Activated CD4-positive, alpha-beta T cell treated with anti-CD3 and anti-CD28 coated beads, Interleukin-2, Interleukin-6, amounts not matched to agents 100 ng/mL and 50 ng/mL, durations not matched to agents 16 hours and 8 hours (primary cell): ENCODE results near the gene GPATCH2L.

ENCODE experiments used
- DNase-seq: peaks from one replicate; pipeline ENCODE4 v3.0.0-alpha.2; 2020

GPATCH2L gene

DNA sequence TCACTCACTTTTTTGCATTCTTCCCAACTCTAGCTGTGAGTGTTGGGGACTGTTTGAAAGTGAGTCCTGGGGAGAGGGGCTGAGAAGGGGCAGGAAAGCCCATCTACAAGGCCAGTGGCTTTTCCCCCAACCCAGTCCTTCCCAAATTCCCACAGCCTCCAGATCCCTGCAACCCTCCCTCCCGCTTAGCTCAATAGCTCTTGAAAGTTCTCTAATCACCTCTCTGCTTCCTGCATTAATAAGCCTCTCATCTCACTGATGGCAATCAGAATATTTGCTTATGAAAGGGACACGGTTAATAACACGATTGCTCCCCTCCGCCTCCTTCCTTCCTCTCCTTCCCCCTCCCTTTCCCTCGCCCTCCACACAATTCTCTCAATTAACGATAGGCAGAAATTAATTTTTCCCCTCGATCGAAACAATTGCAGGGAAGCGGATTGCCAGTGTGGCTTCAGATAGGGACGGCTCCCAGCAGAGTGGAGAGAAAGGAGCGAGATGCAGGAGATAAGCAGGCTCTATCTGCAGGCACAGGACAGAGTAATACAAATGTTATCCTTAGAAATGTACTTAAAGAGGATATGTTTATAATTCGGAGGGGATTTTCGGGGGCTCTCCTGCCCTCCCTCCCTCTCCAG is 15.1 kb upstream of the GPATCH2L start:
- DNase-seq: no peak

DNA sequence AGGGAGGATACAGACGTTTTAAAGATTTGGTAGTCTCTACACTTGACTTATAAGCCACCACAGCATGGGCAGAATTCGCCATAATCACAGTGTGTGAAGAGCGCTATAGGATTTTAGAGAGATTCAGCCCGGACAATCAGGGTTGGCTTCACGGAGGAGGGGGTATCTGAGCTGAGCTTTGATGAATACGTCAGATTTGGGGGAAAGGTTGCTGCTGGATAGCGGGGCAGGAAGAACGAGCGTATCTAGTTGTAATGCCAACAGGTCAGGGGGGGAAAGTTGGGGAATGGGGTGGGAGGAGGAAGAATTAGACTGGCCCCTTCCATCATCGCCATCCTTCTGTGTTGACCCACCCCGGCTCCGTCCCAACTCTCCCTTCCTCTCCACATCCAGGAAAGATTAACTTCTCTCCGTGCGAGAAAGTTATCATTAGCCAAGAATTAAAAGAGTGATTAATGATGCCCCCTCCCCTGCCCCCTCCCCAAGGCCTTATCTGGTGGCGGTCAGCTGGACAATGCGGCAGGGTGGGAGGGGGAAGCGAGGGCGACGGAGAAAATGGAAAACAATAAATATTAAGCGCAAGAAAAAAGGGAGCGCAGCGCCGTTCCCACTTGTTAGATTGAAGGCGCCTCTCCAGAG is 13.5 kb upstream of the GPATCH2L start:
- no peak for DNase-seq

DNA sequence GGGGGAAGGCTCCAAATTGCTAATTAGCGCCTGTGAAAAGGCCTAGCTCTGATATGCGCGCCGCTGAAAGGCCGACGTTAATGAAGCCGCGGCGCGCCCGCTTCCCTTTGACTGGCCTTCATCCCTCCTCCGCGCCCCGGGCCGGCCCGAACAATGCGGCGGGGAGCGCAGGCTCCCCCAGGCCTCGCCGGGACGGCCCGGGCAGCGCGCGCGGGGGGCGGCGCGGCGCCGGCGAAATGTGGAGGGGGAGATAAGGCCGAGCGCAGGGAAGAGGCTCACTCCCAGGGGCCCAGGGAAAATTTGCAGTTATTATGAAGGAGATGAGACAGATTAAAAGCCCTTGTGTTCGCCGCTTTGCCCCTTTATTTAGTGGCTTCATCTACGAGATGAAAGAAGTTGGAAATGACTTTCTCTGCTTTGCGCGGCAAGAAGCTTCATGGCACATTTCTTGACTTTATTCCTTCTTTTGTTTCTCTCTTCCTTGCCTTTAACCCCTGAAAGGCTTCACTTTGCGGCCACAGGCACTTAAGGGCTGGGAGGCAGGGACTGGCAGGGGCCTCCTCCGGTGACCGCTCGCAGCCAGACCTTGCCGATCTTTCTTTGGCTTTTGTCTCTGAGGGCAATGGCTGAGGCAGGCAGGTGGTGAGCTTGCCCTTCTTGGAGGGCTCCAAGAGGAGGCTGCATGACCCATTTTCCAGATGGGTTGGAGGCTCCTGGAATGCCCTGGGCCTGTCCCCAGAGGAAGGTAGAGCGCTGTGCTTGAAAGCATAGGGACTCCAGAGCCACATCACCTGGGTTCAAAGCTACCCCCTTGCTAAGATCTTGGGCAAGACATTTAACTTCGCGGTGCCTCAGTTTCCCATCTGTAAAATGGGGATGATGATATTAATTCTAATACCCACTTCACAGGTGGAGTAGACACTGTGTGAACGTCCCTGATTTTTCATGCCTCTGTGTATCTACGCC is 12.7 kb upstream of the GPATCH2L start:
- DNase-seq: no peak

DNA sequence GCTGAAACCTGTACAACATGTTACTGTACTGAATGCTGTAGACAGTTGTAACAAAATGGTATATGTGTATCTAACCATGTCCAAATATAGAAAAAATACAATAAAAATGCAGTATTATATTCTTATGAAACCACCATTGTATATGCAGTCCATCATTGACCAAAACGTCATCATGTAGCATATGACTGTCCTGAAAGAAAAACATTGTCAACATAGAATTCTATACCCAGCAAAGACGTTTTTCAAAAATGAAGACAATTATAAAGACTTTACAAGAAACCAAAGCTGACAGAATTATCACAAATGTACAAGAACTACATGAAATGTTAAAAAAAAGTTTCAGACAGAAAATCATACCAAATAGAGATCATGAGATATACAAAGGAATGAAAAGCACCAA is 8.1 kb upstream of the GPATCH2L start:
- DNase-seq: no peak

DNA sequence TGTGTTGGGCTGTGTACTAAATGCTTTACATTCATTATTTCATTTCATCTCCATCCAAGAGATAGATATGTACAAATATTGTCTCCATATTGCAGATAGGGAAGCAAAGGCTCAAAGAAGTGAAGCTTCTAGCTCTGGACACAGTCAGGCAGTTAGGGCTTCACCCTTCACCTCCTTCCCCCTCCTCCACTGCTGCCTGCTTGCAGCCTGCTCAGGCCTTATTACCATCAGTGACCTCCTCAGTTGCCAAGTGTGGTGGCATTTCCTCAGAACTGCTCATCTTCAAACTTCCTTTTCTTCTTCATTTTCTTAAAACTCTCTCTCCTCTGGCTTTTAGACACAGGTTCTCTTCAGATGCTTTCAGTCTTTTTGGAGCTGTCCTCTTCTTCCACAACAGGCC is 4.7 kb upstream of the GPATCH2L start:
- DNase-seq: no peak

DNA sequence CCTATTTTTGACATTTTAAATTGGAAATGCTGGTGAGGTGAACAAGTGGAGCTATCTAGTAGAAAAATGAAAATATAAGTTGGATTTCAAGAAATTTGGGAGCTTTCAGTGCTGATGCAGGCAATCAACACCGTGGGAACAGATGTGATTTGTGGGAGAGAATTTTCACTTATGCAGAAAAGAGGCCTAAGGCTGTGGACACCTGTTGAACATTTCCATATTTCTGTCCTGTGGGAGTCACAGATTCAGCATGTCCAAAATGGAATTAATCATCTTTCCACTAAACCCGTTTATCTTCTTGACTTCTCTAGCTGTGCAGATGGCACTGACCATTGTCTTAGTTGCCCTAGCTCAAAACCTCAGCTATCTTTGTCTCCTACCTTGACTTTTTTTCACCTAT is 2.5 kb upstream of the GPATCH2L start:
- no peak for DNase-seq

DNA sequence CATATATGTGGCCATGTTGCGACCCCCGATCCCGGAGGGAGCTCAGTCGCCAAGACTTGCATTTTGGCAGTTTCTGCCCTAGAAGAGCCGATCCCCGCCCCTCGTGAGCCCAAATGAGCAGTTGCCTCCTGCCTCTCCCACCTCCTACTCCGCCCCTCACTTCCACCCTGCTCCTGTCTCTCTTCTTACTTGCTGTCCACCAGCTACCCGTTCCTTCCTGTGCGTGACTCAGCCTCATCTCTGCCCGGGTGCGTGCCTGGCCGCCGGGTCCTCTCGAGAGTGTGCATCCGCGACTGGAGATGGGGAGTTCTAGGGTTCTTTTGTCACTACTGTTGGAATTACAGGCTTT is 585 bp downstream of the GPATCH2L start:
- DNase-seq: peak; percentile 88

DNA sequence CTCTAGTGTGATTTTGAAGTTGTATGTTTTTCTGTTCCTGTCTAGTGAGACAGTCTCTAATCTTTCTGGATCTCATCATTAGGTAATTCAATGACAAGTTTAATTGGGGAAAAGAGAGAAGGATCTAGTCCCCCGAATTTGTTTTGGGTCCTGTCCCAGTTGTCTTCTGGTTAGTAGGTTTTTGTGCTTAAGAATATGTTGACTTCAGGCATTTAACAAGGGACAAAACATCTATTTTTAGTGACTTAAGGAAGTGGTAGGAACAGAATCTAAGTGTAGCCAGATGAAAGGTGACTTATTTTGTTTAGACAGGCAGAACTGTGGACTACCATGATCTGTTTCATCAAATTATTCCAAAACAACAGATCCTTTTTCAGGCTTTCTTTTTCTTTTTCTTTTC is 2.2 kb downstream of the GPATCH2L start:
- no peak for DNase-seq

DNA sequence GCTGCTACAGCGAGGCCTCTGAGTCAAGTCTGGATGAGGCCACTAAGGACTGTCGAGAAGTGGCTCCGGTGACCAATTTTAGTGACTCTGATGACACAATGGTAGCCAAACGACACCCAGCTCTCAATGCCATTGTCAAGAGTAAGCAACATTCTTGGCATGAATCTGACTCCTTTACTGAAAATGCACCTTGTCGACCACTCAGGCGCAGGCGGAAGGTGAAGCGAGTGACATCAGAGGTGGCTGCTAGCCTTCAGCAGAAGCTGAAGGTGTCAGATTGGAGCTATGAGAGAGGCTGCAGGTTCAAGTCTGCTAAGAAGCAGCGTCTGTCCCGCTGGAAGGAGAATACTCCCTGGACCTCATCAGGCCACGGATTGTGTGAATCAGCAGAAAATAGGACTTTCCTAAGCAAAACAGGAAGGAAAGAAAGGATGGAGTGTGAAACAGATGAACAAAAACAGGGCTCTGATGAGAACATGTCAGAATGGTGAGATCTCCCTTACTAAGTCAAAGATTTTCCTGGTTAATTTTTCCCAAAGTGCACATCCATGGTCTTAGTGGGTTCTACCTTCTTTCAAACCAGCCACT is 2.9 kb downstream of the GPATCH2L start:
- no peak for DNase-seq

DNA sequence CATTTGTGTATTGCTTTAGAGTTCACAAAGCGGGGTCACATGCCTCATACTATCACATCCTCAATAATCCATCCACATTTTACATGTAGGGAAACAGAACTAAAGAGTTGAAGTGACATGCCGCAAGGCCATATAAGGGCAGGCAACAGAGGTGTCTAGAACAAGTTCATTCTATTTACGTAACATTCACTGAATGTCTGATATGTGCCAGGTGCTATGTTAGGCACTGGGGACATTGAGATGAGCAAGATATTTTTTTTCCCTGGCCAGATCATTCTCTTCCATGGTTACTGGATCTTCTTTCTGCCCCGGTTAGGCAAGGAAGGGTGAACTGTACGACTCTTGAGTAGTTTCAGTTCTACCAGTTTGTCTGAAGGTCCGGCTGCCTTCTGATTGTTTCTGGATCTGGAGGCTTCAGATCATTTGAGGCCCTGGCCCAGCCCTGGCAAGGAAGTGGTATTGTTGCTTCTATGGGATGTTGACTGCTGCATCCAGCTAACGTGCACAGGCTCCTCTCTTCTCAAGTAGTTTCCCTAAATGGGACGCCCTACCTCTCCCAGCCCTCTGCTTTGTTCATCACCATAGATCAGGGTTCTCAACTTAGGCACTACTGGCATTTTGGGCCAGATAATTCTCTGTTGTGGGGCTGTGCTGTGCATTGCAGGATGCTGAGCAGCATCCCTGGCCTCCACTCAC is 12.1 kb downstream of the GPATCH2L start:
- DNase-seq: no peak

DNA sequence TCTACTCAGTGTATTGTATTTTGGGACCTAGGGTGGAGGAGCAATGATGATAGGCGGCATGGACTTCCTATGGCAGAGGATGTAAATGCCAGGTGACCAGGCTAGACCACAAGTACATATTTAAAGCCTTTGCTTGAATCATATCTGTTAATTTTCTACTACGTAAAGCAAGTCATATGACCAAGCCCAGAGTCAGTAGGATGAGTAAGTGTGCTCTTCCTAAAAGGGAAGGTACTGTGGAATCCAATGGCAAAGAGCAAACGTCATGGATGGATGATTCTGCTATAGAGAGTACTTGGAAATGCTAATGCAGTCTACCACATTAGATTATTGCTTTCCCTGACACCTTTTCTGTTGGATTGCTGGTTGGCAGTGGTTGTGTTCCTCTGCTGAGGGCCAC is 16.8 kb downstream of the GPATCH2L start:
- no peak for DNase-seq

DNA sequence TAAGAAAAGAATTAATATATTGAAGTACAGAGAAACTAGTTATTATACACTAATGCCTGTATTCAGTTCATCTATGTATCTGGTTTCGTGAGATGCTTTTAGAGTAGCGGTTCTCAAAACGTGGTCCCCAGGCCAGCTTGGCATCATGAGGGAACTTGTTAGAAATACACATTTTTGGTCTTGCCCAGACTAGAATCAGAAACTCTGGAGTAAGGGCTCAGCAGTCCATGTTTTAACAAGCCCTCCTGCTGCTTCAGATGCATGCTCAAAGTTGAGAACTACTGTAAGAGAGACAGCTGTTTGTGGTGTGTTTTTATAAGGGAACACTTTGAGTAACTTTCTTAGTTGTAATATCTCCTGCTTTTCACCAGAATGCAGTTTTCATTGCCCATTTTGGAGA is 18.1 kb downstream of the GPATCH2L start:
- no peak for DNase-seq

DNA sequence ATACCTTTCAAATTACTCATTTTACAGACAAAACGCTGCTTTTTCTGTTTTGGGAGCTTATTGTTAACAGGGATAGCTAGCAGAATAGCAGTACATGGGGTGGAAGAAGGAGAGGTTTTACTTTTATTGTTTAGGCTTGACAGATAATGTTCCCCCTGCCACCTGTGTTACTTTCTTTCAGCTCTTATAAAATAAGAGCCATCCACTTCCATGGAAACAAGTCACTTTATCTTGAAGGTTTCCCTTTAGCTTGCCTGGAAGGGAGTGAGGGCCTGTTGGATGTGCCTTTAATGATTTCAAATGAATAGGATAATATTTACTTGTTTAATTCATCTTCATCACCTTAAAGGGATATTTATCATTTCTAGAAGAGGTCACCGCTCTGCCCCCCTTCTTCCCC is 23.3 kb downstream of the GPATCH2L start:
- DNase-seq: no peak

DNA sequence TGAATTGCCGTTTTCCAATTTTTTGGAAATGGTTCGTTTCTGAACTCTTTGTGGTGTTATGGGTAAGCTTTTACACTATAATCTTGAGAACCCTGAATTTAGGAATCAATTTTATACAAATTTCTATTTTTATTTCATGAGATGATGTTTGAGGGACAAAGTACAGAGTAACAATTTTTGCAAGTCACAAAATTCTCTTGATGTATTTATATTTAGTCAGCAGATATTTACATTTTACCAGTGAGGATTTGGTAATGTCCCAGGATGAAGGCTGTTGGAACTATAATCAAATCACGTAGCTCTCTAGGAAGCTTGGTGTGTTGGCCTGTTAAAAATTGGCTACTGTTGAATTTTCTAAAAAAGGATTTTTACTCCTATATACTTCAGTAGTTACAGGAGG is 24.2 kb downstream of the GPATCH2L start:
- no peak for DNase-seq

DNA sequence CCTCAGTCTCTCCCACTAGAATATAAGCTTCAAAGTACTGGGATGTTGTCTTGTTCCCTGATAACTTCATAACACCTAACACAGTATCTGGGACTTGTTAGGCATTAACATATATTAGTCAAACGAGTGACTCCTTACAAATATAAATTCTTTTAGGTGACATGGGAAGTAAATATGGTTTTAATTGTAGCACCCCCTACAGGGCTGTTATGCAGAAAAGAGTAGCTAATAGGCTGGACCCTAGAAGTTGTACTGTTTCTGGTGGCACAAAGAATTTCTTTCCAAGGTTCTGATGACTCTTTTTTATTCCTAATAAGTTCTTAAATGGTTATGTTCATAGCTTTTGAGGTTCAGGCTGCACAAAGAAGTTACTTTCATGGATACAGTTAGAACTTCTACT is 29.8 kb downstream of the GPATCH2L start:
- DNase-seq: no peak

DNA sequence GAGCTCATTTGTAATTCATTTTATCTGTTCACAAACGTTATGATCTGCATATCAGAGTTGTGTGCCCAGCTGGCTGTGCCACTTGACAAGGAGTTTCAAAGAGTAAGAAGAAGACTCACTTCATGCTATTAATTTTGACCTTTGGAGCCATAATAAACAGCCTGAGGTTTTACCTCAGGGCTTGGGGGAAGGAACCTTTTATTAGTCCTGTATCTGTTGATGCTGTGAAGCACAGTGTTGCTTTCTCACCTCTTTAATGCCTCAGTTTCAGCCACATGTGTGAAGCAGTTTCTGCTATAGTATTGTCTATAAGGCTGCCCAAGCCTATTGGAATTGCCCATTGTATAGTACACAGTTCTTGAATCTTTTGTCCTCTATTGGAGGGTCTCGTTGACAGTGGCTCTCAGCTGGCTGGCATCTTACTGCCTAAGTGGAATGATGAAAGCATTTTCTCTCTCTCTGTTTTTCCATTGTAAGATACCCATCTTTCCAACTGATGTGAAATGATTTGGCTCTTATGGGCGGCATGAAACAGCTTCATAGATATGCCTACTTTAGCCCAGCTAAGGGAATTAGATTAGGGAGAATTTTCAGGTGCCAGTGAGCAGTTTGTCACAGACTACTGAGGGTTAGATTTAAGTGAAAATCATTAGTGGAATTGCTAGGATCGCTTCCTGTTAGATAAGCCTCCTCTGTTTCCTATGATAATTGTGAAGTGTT is 34.7 kb downstream of the GPATCH2L start:
- DNase-seq: no peak

DNA sequence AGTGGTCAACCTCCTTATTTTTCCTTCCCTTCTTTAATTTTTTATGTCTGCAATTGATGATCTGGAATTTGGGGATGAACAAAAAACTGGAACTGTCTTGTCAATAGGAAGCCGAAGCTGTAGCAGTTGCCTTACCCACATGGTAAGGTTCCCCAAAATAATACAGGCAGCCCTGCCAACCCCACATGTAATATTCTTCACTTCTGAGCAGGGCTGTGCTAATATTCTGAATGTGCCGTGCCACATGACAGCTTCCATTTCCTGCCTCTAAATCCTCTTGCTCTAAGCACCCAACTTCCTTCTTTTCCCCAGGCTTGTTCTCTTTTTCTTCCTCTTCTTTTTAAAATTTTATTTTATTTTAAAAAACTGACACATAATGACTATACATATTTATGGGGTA is 39.6 kb downstream of the GPATCH2L start:
- DNase-seq: no peak

DNA sequence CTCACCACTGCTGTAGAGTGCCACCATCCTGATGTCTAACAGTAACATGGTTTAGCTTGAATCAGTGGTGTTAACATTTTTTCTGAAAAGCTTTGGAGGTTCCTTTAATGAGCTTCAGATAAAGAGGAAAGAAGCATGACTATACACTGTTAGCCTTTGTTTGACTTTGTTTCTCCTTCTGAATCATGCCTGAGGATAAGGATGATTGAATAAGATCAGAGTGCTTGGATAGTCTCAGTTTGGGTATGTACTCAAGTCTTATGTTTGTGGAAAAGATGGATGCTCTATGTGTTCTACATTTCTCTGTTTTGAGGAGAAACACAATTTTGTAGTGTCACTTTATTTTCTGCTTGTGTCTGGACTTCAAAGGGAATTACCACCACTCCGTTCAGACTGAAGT is 42.0 kb downstream of the GPATCH2L start:
- DNase-seq: no peak

DNA sequence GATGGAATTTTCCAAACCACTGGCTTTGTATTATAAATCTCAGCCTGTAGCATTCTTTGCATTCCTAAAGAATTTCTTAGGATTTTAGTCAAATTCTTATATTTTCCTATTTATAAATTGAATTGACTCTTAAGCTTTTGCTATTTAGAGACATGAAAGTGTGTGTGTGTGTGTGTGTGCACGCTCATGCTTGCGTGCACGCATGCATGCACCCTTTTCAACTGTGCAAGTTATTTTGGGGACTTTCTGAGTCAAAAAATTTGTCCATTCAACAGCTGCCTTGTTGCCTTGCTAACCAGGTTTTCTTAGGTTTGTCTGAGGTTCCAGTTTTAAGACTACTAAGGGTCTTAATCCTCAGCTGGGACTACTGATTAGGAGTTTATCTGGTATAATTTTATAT is 42.6 kb downstream of the GPATCH2L start:
- DNase-seq: no peak

DNA sequence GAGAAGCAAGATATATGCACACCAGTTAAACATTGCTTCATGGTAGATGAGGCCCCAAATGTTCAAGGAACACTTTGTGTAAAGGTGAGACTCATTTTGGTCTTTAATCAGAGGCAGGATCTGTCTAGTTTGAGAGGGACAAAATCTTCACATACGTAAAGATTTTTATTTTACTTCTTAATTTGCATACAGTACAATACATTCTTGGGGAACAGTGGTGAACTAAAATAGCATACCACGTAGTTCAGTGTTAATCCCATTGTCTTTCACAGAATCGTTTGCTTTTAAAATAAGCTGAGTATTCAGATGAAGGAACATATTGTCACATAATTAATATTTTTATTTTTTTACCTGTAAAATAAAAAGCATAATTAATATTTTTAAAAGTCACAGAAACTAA is 43.3 kb downstream of the GPATCH2L start:
- DNase-seq: no peak

DNA sequence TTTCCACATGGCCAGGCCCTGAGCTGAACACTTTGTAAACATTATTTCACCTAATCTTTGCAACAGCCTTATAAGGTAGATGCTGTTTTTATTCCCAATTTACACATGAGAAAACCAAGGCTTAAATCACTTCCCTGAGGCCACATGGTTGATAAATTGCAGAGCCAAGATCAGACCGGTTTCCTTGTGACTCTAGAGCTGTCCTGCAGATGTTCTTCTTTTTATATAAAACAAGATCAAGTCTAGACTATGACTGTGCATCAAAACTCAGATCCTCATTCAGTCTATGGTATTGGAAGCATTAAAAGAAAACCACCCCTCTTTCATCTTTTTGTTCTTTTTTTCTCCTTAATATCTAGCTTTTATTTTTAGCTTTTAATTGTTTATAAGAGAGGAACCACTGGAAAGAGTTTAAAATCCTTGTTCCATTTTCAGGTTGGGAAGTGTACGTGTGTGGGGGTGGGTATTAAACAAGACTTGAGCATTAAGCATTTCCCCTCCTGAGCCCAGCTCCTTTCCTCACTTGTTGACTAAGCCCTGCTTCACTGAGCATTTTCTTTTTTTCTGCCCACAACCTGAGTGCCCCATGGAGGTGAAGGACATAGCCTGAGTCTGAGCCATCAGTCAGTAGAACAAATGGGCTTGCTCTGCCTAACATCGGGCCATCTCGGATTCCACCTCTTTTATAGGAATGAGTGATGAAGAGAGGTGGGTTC is 45.4 kb downstream of the GPATCH2L start:
- no peak for DNase-seq

DNA sequence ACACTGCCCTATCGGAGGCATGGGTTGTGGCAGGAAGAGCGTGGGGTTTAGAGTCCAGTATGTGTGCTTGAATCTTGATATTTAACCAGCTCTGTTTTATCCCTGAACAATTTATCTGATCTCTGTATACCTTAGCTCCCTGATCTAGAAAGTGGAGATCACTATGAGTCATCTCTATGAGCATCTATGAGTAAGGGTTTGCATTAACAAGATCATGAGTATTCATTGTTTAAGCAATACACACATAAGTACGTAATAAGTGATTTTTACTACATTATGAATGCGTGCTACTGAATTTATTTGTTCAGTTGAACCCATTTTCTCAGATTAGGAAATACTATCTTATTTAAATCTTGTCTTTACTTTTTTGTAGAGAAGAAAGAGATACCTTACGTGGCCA is 49.4 kb downstream of the GPATCH2L start:
- peak; percentile 19 for DNase-seq
